CD8-positive, alpha-beta memory T cell (primary cell): ENCODE results near the gene ABCG5. TPM values are rescaled to one million over a fixed set of nuclear protein-coding genes. Genes with fewer than 3 reads are reported as not detected.

ENCODE experiments used
- CTCF ChIA-PET: fragments of 350-600 bp; sonication (Branson Sonifier 250); formaldehyde crosslinking; loops from one replicate; lab custom pipeline; 2021; ENCODE audit warnings: antibody characterized with exemption; lab: Charles Lee
- POLR2A ChIA-PET: fragments of 350-600 bp; sonication (Branson Sonifier 250); formaldehyde crosslinking; loops from one replicate; lab custom pipeline; 2021; ENCODE audit warnings: antibody characterized with exemption; lab: Charles Lee
- DNase-seq, 5 donors: peaks; one replicate each; pipeline versions ENCODE4 v3.0.0 to v3.0.0-alpha.2; 2020 to 2022; ENCODE audit warnings: mixed read lengths in 1 of 5
- H3K27ac ChIP-seq: one replicate; pipeline ENCODE4 v1.7.0; 2013; ENCODE audit warnings: low read depth, mild to moderate bottlenecking, low read length, moderate library complexity
- H3K27me3 ChIP-seq: 2 replicates; pipeline ENCODE4 v1.7.0; 2013; ENCODE audit warnings: low read length, mild to moderate bottlenecking; ENCODE audit not compliant: insufficient read depth, poor library complexity, severe bottlenecking
- H3K36me3 ChIP-seq: 2 replicates; pipeline ENCODE4 v1.7.0; 2013; ENCODE audit warnings: mild to moderate bottlenecking, low read length, moderate library complexity; ENCODE audit not compliant: insufficient read depth
- H3K4me1 ChIP-seq: 2 replicates; pipeline ENCODE4 v1.7.0; 2013; ENCODE audit warnings: mild to moderate bottlenecking, low read length, moderate library complexity; ENCODE audit not compliant: insufficient read depth
- H3K4me3 ChIP-seq: 2 replicates; pipeline ENCODE4 v1.7.0; 2013; ENCODE audit warnings: mild to moderate bottlenecking, low read length
- H3K9me3 ChIP-seq: 2 replicates; pipeline ENCODE4 v1.7.0; 2013; ENCODE audit warnings: mild to moderate bottlenecking, low read length
- H3K27ac Mint-ChIP-seq, 8 donors: one replicate each; pipeline ENCODE4 v1.8.0; 2020 to 2021; ENCODE audit warnings: mixed read lengths in 8 of 8, mild to moderate bottlenecking in 6 of 8, inconsistent platforms in 3 of 8, moderate library complexity in 3 of 8
- H3K27me3 Mint-ChIP-seq, 2 donors: one replicate each; pipeline ENCODE4 v1.8.0; 2020 to 2021; ENCODE audit warnings: mixed read lengths in 2 of 2, mild to moderate bottlenecking in 1 of 2, moderate library complexity in 1 of 2
- H3K36me3 Mint-ChIP-seq, 3 donors: one replicate each; pipeline ENCODE4 v1.8.0; 2020 to 2021; ENCODE audit warnings: mixed read lengths in 3 of 3, inconsistent platforms in 1 of 3, mild to moderate bottlenecking in 1 of 3
- H3K4me1 Mint-ChIP-seq, 3 donors: one replicate each; pipeline ENCODE4 v1.8.0; 2020 to 2021; ENCODE audit warnings: mixed read lengths in 3 of 3, inconsistent platforms in 1 of 3, mild to moderate bottlenecking in 1 of 3
- H3K4me3 Mint-ChIP-seq, 7 donors: one replicate each; pipeline ENCODE4 v1.8.0; 2020 to 2021; ENCODE audit warnings: mixed read lengths in 7 of 7, mild to moderate bottlenecking in 6 of 7, moderate library complexity in 4 of 7, inconsistent platforms in 2 of 7
- H3K9me3 Mint-ChIP-seq, 5 donors: one replicate each; pipeline ENCODE4 v1.8.0; 2020 to 2022; ENCODE audit warnings: mixed read lengths in 5 of 5, mild to moderate bottlenecking in 3 of 5, moderate library complexity in 2 of 5, inconsistent platforms in 1 of 5
- polyA plus RNA-seq: library from polyadenylated mRNA; unstranded; fragments of 300-500 nt; fragmentation: Illumina TruSeq; gene quantifications from one replicate; pipeline ENCODE4 v1.2.3, GENCODE V29; 2021
- total RNA-seq, 2 experiments: library from RNA; stranded (reverse); gene quantifications; one replicate each; pipeline ENCODE4 v1.2.3, GENCODE V29; 2021

The ABCG5 gene
- total and polyA plus RNA-seq, 3 experiments from 2014 or later, result not detected

- H3K27me3 ChIP-seq, result no peaks in the 10 kb centered on the region
- no peaks in the 10 kb centered on the region for H3K36me3 ChIP-seq
- CTCF ChIA-PET, result no interaction called here
- Mint-ChIP-seq H3K27ac (no peak overlapping the region), H3K36me3 (no peaks in the 10 kb centered on the region), H3K9me3 (no peaks in the 10 kb centered on the region), H3K27me3 (peaks cover 17 to 52% of the 10 kb centered on the region in 2 donors), H3K4me3 (no peak overlapping the region), H3K4me1 (no peaks in the 10 kb centered on the region)
- DNase-seq, result no peak
- no peaks in the 10 kb centered on the region for H3K4me1 ChIP-seq
- H3K9me3 ChIP-seq, result no peaks in the 10 kb centered on the region
- POLR2A ChIA-PET, result no interaction called here
- no peak overlapping the region for H3K4me3 ChIP-seq
- no peak overlapping the region for H3K27ac ChIP-seq
These were observed 13.6 kb downstream of the ABCG5 start for GRCh38 chr2:43824951-43825493.

- no peaks in the 10 kb centered on the region for H3K9me3 ChIP-seq
- H3K36me3 ChIP-seq, result no peaks in the 10 kb centered on the region
- no peak overlapping the region for H3K4me3 ChIP-seq
- POLR2A ChIA-PET, result no interaction called here
- H3K4me1 ChIP-seq, result no peaks in the 10 kb centered on the region
- CTCF ChIA-PET, result no interaction called here
- no peak overlapping the region for H3K4me3 Mint-ChIP-seq
- no peaks in the 10 kb centered on the region for H3K4me1 Mint-ChIP-seq
- peaks cover 19 to 47% of the 10 kb centered on the region in 2 donors for H3K27me3 Mint-ChIP-seq
- no peak overlapping the region for H3K27ac Mint-ChIP-seq
- no peaks in the 10 kb centered on the region for H3K27me3 ChIP-seq
- no peaks in the 10 kb centered on the region for H3K36me3 Mint-ChIP-seq
- DNase-seq, result no peak
- no peaks in the 10 kb centered on the region for H3K9me3 Mint-ChIP-seq
- no peak overlapping the region for H3K27ac ChIP-seq
These were observed 14.1 kb downstream of the ABCG5 start for GRCh38 chr2:43824512-43824911.

GRCh38 chr2:43823751-43824150, 14.9 kb downstream of the ABCG5 start:
- no peak for DNase-seq
- POLR2A ChIA-PET, result no interaction called here
- no peak overlapping the region for H3K27ac Mint-ChIP-seq

GRCh38 chr2:43822839-43823238, 15.8 kb downstream of the ABCG5 start:
- H3K4me1 ChIP-seq, result no peaks in the 10 kb centered on the region
- no peaks in the 10 kb centered on the region for H3K9me3 Mint-ChIP-seq
- H3K27me3 ChIP-seq, result no peaks in the 10 kb centered on the region
- H3K4me3 ChIP-seq, result no peak overlapping the region
- H3K9me3 ChIP-seq, result no peaks in the 10 kb centered on the region
- peaks cover 17 to 44% of the 10 kb centered on the region in 2 donors for H3K27me3 Mint-ChIP-seq
- H3K27ac ChIP-seq, result no peak overlapping the region
- DNase-seq, result no peak
- no peaks in the 10 kb centered on the region for H3K36me3 Mint-ChIP-seq
- no peaks in the 10 kb centered on the region for H3K4me1 Mint-ChIP-seq
- H3K4me3 Mint-ChIP-seq, result no peak overlapping the region
- H3K27ac Mint-ChIP-seq, result peak overlapping the region in 1 of 8 donors; percentile 16
- ChIA-PET POLR2A (no interaction called here), CTCF (no interaction called here)
- H3K36me3 ChIP-seq, result no peaks in the 10 kb centered on the region

More at GRCh38 chr2:43823751-43824150, 14.9 kb downstream of the ABCG5 start:
- Histone ChIP-seq H3K9me3 (no peaks in the 10 kb centered on the region), H3K4me3 (no peak overlapping the region), H3K27ac (no peak overlapping the region), H3K36me3 (no peaks in the 10 kb centered on the region), H3K27me3 (no peaks in the 10 kb centered on the region), H3K4me1 (no peaks in the 10 kb centered on the region)
- Mint-ChIP-seq H3K4me1 (no peaks in the 10 kb centered on the region), H3K36me3 (no peaks in the 10 kb centered on the region), H3K9me3 (no peaks in the 10 kb centered on the region), H3K4me3 (no peak overlapping the region), H3K27me3 (peaks cover 17 to 44% of the 10 kb centered on the region in 2 donors)
- CTCF ChIA-PET, result no interaction called here

GRCh38 chr2:43819491-43820163, 19.0 kb downstream of the ABCG5 start:
- H3K36me3 Mint-ChIP-seq, result peaks cover 0 to 4% (median 0%) of the 10 kb centered on the region in 3 donors
- Histone ChIP-seq H3K27ac (no peak overlapping the region), H3K36me3 (no peaks in the 10 kb centered on the region), H3K27me3 (no peaks in the 10 kb centered on the region), H3K4me1 (no peaks in the 10 kb centered on the region), H3K9me3 (no peaks in the 10 kb centered on the region), H3K4me3 (no peak overlapping the region)
- no peak overlapping the region for H3K27ac Mint-ChIP-seq
- ChIA-PET POLR2A (no interaction called here), CTCF (no interaction called here)
- no peaks in the 10 kb centered on the region for H3K4me1 Mint-ChIP-seq
- DNase-seq, result no peak
- H3K9me3 Mint-ChIP-seq, result no peaks in the 10 kb centered on the region
- H3K4me3 Mint-ChIP-seq, result no peak overlapping the region
- H3K27me3 Mint-ChIP-seq, result peaks cover 19 to 29% of the 10 kb centered on the region in 2 donors

GRCh38 chr2:43818761-43819160, 19.9 kb downstream of the ABCG5 start:
- CTCF ChIA-PET, result no interaction called here
- H3K27me3 Mint-ChIP-seq, result peaks cover 11 to 21% of the 10 kb centered on the region in 2 donors
- H3K4me1 Mint-ChIP-seq, result no peaks in the 10 kb centered on the region
- DNase-seq, result no peak
- POLR2A ChIA-PET, result no interaction called here
- no peak overlapping the region for H3K4me3 Mint-ChIP-seq
- no peaks in the 10 kb centered on the region for H3K9me3 Mint-ChIP-seq
- no peak overlapping the region for H3K27ac Mint-ChIP-seq
- H3K36me3 Mint-ChIP-seq, result peaks cover 0 to 4% (median 0%) of the 10 kb centered on the region in 3 donors
- no peaks in the 10 kb centered on the region for H3K27me3 ChIP-seq
- no peaks in the 10 kb centered on the region for H3K36me3 ChIP-seq
- no peak overlapping the region for H3K4me3 ChIP-seq
- no peak overlapping the region for H3K27ac ChIP-seq
- H3K9me3 ChIP-seq, result no peaks in the 10 kb centered on the region
- H3K4me1 ChIP-seq, result no peaks in the 10 kb centered on the region

GRCh38 chr2:43814711-43815110, 23.9 kb downstream of the ABCG5 start:
- no peak for DNase-seq
- ChIA-PET CTCF (no interaction called here), POLR2A (no interaction called here)
- no peaks in the 10 kb centered on the region for H3K27me3 ChIP-seq
- no peak overlapping the region for H3K27ac ChIP-seq
- Mint-ChIP-seq H3K36me3 (peaks cover 2 to 6% (median 4%) of the 10 kb centered on the region in 3 donors), H3K27ac (no peak overlapping the region), H3K27me3 (peaks cover 0 to 4% of the 10 kb centered on the region in 2 donors), H3K9me3 (no peaks in the 10 kb centered on the region), H3K4me3 (no peak overlapping the region), H3K4me1 (no peaks in the 10 kb centered on the region)
- no peak overlapping the region for H3K4me3 ChIP-seq
- no peaks in the 10 kb centered on the region for H3K9me3 ChIP-seq
- H3K36me3 ChIP-seq, result no peaks in the 10 kb centered on the region
- H3K4me1 ChIP-seq, result no peaks in the 10 kb centered on the region

- Histone ChIP-seq H3K27me3 (no peaks in the 10 kb centered on the region), H3K36me3 (no peaks in the 10 kb centered on the region), H3K9me3 (no peaks in the 10 kb centered on the region), H3K4me1 (no peaks in the 10 kb centered on the region), H3K4me3 (no peak overlapping the region), H3K27ac (no peak overlapping the region)
- Mint-ChIP-seq H3K27ac (no peak overlapping the region), H3K27me3 (peaks cover 0 to 3% of the 10 kb centered on the region in 2 donors), H3K9me3 (no peaks in the 10 kb centered on the region), H3K36me3 (peaks cover 2 to 6% (median 4%) of the 10 kb centered on the region in 3 donors), H3K4me1 (no peaks in the 10 kb centered on the region), H3K4me3 (no peak overlapping the region)
- CTCF ChIA-PET, result no interaction called here
- POLR2A ChIA-PET, result no interaction called here
- no peak for DNase-seq
These were observed 25.7 kb downstream of the ABCG5 start for GRCh38 chr2:43812947-43813346.
